Daoy (cell line): ENCODE measurements around the gene TMEM132C. TPM values are rescaled to one million over a fixed set of nuclear protein-coding genes. Genes with fewer than 3 reads are reported as not detected.
A peak's percentile ranks its signal among the peaks of the same experiment; 100 is the strongest.

Source experiments
- DNase-seq: peaks from one replicate; pipeline ENCODE4 v3.0.0-alpha.2; 2015; ENCODE audit warnings: low read depth
- total RNA-seq: library from RNA; depleted of rRNA; stranded (reverse); fragments of >200 nt; shearing (Covaris generic); gene quantifications from 2 replicates; pipeline ENCODE4 v1.2.3, GENCODE V29; 2014

TMEM132C gene
- total RNA-seq, 1 experiment from 2014 or later = not detected

GRCh38 chr12:128607641-128608040 lies 340.7 kb downstream of the TMEM132C start:
- no peak for DNase-seq

- DNase-seq = no peak
These were observed 342.9 kb downstream of the TMEM132C start for GRCh38 chr12:128609861-128610260.

- DNase-seq = peak; percentile 29
These were observed 344.8 kb downstream of the TMEM132C start for GRCh38 chr12:128611736-128612135.

- no peak for DNase-seq
These were observed 345.3 kb downstream of the TMEM132C start for GRCh38 chr12:128612150-128612850.

- peak; percentile 43 for DNase-seq
These were observed 347.0 kb downstream of the TMEM132C start for GRCh38 chr12:128613837-128614590.

- DNase-seq = no peak
These were observed 350.4 kb downstream of the TMEM132C start for GRCh38 chr12:128617304-128617833.

GRCh38 chr12:128619263-128619662 lies 352.3 kb downstream of the TMEM132C start:
- no peak for DNase-seq

- DNase-seq = no peak
These were observed 354.3 kb downstream of the TMEM132C start for GRCh38 chr12:128621304-128621703.

GRCh38 chr12:128623748-128624147 lies 356.8 kb downstream of the TMEM132C start:
- DNase-seq = no peak

- DNase-seq = no peak
These were observed 359.9 kb downstream of the TMEM132C start for GRCh38 chr12:128626808-128627320.

- no peak for DNase-seq
These were observed 360.7 kb downstream of the TMEM132C start for GRCh38 chr12:128627659-128628058.

GRCh38 chr12:128629979-128630378 lies 363.0 kb downstream of the TMEM132C start:
- no peak for DNase-seq

GRCh38 chr12:128637642-128638606 lies 371.0 kb downstream of the TMEM132C start:
- no peak for DNase-seq

- no peak for DNase-seq
These were observed 372.1 kb downstream of the TMEM132C start for GRCh38 chr12:128639089-128639488.

- peak; percentile 16 for DNase-seq
These were observed 376.2 kb downstream of the TMEM132C start for GRCh38 chr12:128643155-128643554.

GRCh38 chr12:128644664-128645296 lies 377.8 kb downstream of the TMEM132C start:
- peak; percentile 46 for DNase-seq

GRCh38 chr12:128649902-128650301 lies 382.9 kb downstream of the TMEM132C start:
- DNase-seq = no peak

- no peak for DNase-seq
These were observed 385.3 kb downstream of the TMEM132C start for GRCh38 chr12:128652136-128652751.

GRCh38 chr12:128654468-128654867 lies 387.5 kb downstream of the TMEM132C start:
- no peak for DNase-seq

GRCh38 chr12:128657378-128657777 lies 390.4 kb downstream of the TMEM132C start:
- DNase-seq = no peak
